Lower lobe of right lung (tissue), 2 donors: ENCODE data around the gene CD58. TPM values are rescaled to one million over a fixed set of nuclear protein-coding genes. Genes with fewer than 3 reads are reported as not detected.
"Not testable (repeated sequence)": the region's sequence is repeated elsewhere in the genome, so short reads cannot be mapped to it uniquely, and the experiment has no call there.

ENCODE experiments used
- ATAC-seq, 2 donors: fragments of 200-7000 bp; cut with Tn5 transposase; one replicate each; pipeline ENCODE4 v1.9.1; 2020 to 2022; ENCODE audit warnings: mild to moderate bottlenecking in 2 of 2, moderate library complexity in 2 of 2
- DNase-seq: peaks from one replicate; pipeline ENCODE4 v3.0.0-alpha.2; 2020
- H3K27ac ChIP-seq: fragments of 200-600 bp; one replicate; pipeline ENCODE4 v1.8.0; 2022
- H3K27me3 ChIP-seq: fragments of 200-600 bp; one replicate; pipeline ENCODE4 v1.8.0; 2022; ENCODE audit warnings: low read depth
- H3K36me3 ChIP-seq: fragments of 200-600 bp; one replicate; pipeline ENCODE4 v1.8.0; 2022; ENCODE audit warnings: mild to moderate bottlenecking
- H3K4me1 ChIP-seq: fragments of 200-600 bp; one replicate; pipeline ENCODE4 v1.8.0; 2022
- H3K4me3 ChIP-seq: fragments of 200-600 bp; one replicate; pipeline ENCODE4 v1.8.0; 2022; ENCODE audit warnings: mild to moderate bottlenecking
- H3K9me3 ChIP-seq: fragments of 200-600 bp; one replicate; pipeline ENCODE4 v1.8.0; 2022
- CTCF ChIP-seq: fragments of 200-600 bp; IDR thresholded peaks from one replicate; pipeline ENCODE4 v1.8.0; 2022; ENCODE audit warnings: antibody characterized with exemption, mild to moderate bottlenecking
- intact Hi-C: fragments of 100-400 bp; cut with DNase I; formaldehyde crosslinking; loops from one replicate; pipeline ENCODE4 v1.11.0; 2022
- total RNA-seq: library from RNA; stranded (reverse); fragmentation: NEBNext Ultra II Directional; extraction: Animal tissue kit (Norgen Biotek cat#: 25700); gene quantifications from one replicate; pipeline ENCODE4 v1.2.1, GENCODE V29; 2021
- donor health status: DM: no; HTN: yes; CAD: no; lungs with severe emphysema.

The CD58 gene
- total RNA-seq, 1 donor from 2014 or later: 39.5 TPM

DNA sequence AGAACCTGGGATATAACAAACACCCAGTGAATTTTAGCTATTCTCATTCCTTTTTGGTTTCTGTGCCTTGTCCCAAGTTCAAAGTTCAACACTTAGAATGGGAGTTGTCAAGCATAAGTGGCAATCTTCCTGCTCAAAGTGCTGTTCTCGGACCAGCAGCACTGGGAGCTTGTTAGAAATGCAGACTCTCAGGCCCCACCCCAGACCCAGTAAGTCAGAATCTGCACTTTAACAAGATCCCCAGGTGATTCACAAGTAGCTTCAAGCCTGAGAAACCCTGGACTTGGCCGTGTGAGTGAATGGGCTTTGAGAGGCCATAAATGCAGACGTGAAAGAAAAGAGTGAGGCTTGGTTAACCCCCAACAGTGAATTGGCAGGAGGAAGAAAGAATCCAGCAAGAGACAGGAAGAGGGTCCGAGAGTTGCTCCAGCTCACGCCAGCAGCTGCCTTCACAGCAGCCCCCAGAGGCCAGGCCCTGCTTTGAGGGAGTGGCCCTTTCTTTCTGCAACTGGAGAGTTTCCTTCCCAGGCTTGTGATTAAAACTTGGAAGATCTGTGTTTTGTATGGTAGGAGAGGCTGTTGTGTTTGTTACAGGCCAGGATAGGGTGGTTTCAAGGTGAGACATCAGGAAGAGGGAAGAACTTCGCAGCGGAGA is 21.3 kb upstream of the CD58 start:
- H3K4me3 ChIP-seq, intact Hi-C loops, H3K4me1 ChIP-seq, H3K36me3 ChIP-seq, ATAC-seq, DNase-seq, H3K27ac ChIP-seq, H3K9me3 ChIP-seq, H3K27me3 ChIP-seq: not testable (repeated sequence)

DNA sequence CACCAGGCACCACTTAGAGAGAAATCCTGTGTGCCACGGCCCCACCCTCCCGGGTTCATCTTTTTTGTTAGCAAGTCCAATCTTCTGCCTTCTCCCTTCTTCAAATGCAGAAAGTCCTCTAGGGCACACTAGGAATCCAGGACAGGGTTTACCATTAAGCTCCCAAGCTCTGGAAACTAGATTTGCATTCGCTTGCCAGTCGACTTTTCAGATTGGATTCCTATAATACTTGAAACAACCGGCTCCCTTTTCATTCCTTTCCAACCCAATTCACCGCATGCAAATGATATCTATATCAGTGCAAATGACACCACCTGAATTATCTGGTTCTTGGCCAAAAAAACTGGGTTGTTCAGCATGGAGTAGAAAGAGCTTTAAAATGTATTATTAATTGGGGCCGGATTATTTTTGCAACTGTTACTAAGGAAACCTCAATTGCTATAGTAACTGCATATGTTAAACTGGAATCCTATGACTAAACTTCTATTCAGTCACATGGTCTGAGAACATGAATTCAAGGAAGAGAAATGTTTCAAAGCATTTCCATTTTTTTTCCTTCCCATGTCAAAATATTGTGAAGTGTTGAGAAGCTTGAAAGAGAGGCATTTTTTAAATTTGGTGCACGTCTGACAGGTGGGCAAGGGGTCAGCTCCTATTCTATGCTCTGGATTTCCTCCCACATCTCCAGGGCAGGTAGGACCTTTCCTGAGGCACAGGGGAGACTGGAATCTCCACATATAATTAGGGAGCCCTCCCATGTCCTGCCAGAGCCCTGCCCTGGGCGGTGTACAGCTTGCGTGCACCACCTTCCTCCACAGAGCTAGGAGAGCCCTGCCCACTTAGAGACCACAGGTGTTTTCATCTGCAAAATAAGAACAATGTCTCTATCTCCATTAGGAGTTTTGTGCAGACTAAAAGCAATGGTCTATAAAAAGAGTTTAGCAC is 20.5 kb upstream of the CD58 start:
- H3K36me3 ChIP-seq, DNase-seq, intact Hi-C loops, H3K9me3 ChIP-seq, H3K4me3 ChIP-seq, H3K27ac ChIP-seq, H3K4me1 ChIP-seq, ATAC-seq, H3K27me3 ChIP-seq: not testable (repeated sequence)

DNA sequence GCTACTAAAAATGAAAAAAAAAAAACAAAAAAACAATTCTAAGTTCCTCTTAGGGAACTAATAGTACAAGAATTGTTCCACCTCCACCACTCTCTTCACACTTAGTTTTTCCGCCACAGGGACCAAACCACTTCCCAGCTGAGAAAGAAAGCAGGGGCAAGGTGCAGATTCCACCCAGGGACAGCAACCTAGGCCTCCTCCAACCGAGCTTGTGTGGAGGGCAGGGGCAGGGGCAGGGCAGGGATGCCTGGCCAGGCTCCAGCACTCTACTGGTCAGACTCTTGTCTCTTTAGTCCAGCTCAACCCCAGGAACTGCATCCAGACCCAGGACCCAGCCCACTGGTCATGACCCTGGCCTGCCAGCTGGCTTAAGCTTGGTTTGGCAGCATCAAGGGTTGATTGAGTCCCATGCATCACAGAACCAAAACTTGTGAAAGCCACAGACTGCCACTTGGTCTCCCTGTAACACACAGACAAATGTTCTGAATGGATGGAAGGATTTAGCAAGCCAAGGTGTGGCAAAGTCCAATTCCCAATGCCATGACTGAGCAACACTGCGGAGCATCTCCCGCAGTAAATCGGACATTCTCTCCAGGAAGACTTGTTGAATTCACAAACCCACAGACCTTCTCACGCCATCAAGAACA is 19.7 kb upstream of the CD58 start:
- H3K4me1 ChIP-seq, H3K27me3 ChIP-seq, intact Hi-C loops, H3K36me3 ChIP-seq, H3K9me3 ChIP-seq, ATAC-seq, H3K27ac ChIP-seq, DNase-seq, H3K4me3 ChIP-seq: not testable (repeated sequence)

GRCh38 chr1:116589101-116589735 is 18.4 kb upstream of the CD58 start:
- DNase-seq, H3K4me1 ChIP-seq, H3K36me3 ChIP-seq, H3K9me3 ChIP-seq, intact Hi-C loops, H3K27ac ChIP-seq, H3K27me3 ChIP-seq, H3K4me3 ChIP-seq: not testable (repeated sequence)
- ATAC-seq: peak in 1 of 2 donors; percentile 26

DNA sequence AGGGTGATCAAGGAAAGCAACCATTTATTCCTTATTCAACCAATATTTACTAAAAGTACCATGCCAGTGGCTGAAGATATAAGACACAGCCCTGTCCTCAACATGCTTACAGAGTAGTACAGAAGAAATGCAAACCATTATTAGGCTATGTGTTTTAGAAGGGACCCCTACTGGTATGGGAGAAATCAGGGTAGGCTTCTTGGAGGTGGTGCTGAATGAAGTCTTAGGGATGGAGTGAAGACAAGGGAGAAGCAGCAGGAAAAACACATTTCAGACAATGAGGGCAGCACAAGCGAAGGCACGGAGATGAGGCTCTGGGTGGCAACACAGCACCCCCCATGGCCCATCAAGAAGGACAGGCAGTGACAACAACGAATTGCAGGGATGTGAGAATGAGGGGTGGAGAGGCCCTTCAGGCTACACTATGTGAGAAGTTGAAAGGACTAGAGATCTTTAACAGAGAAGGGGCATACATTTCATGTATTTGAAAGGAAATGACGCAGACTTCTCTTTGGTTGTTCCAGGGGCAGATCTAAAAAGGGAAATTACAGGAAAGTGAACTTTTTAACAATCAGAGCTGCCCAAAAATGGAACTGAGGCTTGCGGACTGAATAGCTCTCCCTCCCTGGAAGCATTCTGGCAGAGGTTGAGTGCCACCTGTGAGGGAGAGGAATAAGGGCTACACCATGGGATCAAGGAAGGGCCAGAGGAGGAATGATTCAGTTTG is 16.8 kb upstream of the CD58 start:
- peaks cover 3% of the 10 kb centered on the region for H3K36me3 ChIP-seq
- ATAC-seq (no peak), DNase-seq (no peak)
- H3K27me3 ChIP-seq: no peaks in the 10 kb centered on the region
- no peak overlapping the region for H3K27ac ChIP-seq
- H3K4me1 ChIP-seq: no peaks in the 10 kb centered on the region
- H3K4me3 ChIP-seq: no peak overlapping the region
- TF ChIP-seq CTCF: no peak
- no peaks in the 10 kb centered on the region for H3K9me3 ChIP-seq
- intact Hi-C loops: no loop called here

DNA sequence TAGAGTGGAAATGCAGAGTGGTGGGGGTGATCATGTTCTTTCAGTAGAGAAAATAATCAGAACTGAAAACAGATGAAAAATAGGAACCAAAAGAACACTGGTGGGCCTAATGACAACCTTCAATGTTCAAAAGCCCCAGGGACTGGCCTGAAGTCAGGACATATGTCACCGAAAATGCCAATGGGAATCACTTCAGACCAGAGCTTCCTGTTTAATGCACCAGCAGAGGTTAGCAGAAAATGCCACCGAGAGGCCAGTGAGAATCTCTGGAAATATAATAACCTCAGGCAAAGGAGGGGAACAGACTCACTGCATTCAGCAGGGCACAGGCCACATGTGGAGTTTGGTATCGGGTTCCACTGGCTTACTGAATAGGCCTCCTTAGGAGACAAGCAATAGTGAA is 15.9 kb upstream of the CD58 start:
- ATAC-seq (no peak), DNase-seq (no peak)
- TF ChIP-seq CTCF: no peak
- H3K9me3 ChIP-seq: no peaks in the 10 kb centered on the region
- no peaks in the 10 kb centered on the region for H3K4me1 ChIP-seq
- no peak overlapping the region for H3K27ac ChIP-seq
- H3K36me3 ChIP-seq: peaks cover 3% of the 10 kb centered on the region
- H3K4me3 ChIP-seq: no peak overlapping the region
- no peaks in the 10 kb centered on the region for H3K27me3 ChIP-seq
- intact Hi-C loops: no loop called here

DNA sequence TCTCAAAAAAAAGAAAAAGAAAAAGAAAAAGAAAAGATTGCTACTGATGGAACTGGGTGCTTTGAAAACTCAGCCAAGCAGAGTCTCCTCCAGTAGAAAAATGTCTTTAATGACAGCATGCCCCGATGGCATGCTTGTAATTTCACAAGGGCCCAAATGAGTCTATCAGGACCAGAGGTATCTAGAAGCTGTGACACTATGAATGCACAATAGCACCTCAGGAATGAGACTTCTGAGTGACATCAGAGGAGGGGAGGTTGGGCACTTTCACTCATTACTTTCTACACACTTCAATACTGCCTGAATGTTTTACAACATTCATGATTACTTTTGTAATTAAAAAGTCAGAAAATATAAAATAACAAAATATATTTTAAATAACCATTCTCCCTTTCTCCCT is 15.1 kb upstream of the CD58 start:
- intact Hi-C loops: no loop called here
- DNase-seq (no peak), ATAC-seq (no peak)
- H3K36me3 ChIP-seq: peaks cover 3% of the 10 kb centered on the region
- H3K9me3 ChIP-seq: no peaks in the 10 kb centered on the region
- no peaks in the 10 kb centered on the region for H3K4me1 ChIP-seq
- no peaks in the 10 kb centered on the region for H3K27me3 ChIP-seq
- no peak overlapping the region for H3K27ac ChIP-seq
- no peak for TF ChIP-seq CTCF
- no peak overlapping the region for H3K4me3 ChIP-seq
